Gastroesophageal sphincter (tissue), 4 donors: ENCODE measurements around the gene TMEM175. TPM values are rescaled to one million over a fixed set of nuclear protein-coding genes. Genes with fewer than 3 reads are reported as not detected.

Source experiments
- ATAC-seq: fragments of 150-250 bp; one replicate; pipeline ENCODE4 v1.9.1; 2016; ENCODE audit warnings: mild to moderate bottlenecking, moderate library complexity
- H3K27ac ChIP-seq, 4 donors: fragments of 200-600 bp; sonication (generic) in 3 of 4; 1 replicate in 3 of 4; 2 replicates in 1 of 4; pipeline ENCODE4 v1.5.1; 2016 to 2019
- H3K27me3 ChIP-seq: fragments of 200-600 bp; sonication (generic); one replicate; pipeline ENCODE4 v1.5.1; 2019
- H3K36me3 ChIP-seq, 2 donors: fragments of 200-600 bp; sonication (generic); one replicate each; pipeline ENCODE4 v1.5.1; 2019; ENCODE audit warnings: control low read depth in 1 of 2
- H3K4me1 ChIP-seq, 3 donors: fragments of 200-600 bp; sonication (generic); 1 replicate in 2 of 3; 2 replicates in 1 of 3; pipeline ENCODE4 v1.5.1; 2016 to 2019; ENCODE audit warnings: control low read depth in 2 of 3
- H3K4me3 ChIP-seq, 2 donors: fragments of 200-600 bp; sonication (generic); one replicate each; pipeline ENCODE4 v1.5.1; 2019; ENCODE audit warnings: mild to moderate bottlenecking in 1 of 2, moderate library complexity in 1 of 2
- H3K9me3 ChIP-seq, 3 donors: fragments of 200-600 bp; sonication (generic); one replicate each; pipeline ENCODE4 v1.5.1; 2017 to 2019; ENCODE audit warnings: control low read depth in 2 of 3
- CTCF ChIP-seq, 4 experiments: fragments of 200-600 bp in 2 of 4; fragments of 450-650 bp in 2 of 4; sonication (generic) in 1 of 4; IDR thresholded peaks; one replicate each; pipeline ENCODE4 v1.5.1; 2017 to 2019; ENCODE audit warnings: antibody characterized with exemption in 4 of 4, mild to moderate bottlenecking in 2 of 4, moderate library complexity in 2 of 4
- EP300 ChIP-seq: sonication (generic); formaldehyde crosslinking; IDR thresholded peaks from one replicate; pipeline ENCODE4 v1.6.1; 2017; ENCODE audit warnings: antibody characterized with exemption, mild to moderate bottlenecking
- POLR2A ChIP-seq, 2 donors: fragments of 450-650 bp; IDR thresholded peaks; one replicate each; pipeline ENCODE4 v1.6.1; 2017; ENCODE audit warnings: antibody characterized with exemption in 2 of 2, mild to moderate bottlenecking in 2 of 2, moderate library complexity in 1 of 2
- POLR2AphosphoS5 ChIP-seq: sonication (generic); formaldehyde crosslinking; IDR thresholded peaks from one replicate; pipeline ENCODE4 v1.6.1; 2017; ENCODE audit warnings: antibody characterized with exemption
- WGBS, 2 donors: methylation state at CpG; one replicate each; pipeline ENCODE4 v1.1.5; 2018; ENCODE audit warnings: low coverage in 1 of 2; 5-methylcytosine and 5-hydroxymethylcytosine counted together
- total RNA-seq, 4 donors: library from RNA; depleted of rRNA; stranded (reverse); fragments of >200 nt; gene quantifications; one replicate each; pipeline ENCODE4 v1.1.0, GENCODE V29; 2016

Gene TMEM175
- total RNA-seq, 4 donors from 2014 or later, result 21.7 to 40.3 (median 24.2) TPM

GRCh38 chr4:947491-947971 lies 15.3 kb downstream of the TMEM175 start:
- H3K36me3 ChIP-seq, result peaks cover 0 to 43% of the 10 kb centered on the region in 2 donors
- no peak for ATAC-seq
- H3K27ac ChIP-seq, result no peak overlapping the region
- no peaks in the 10 kb centered on the region for H3K9me3 ChIP-seq
- H3K4me3 ChIP-seq, result no peak overlapping the region
- H3K27me3 ChIP-seq, result no peaks in the 10 kb centered on the region
- H3K4me1 ChIP-seq, result peaks cover 0 to 12% (median 0%) of the 10 kb centered on the region in 3 donors
- WGBS, 2 donors, result no CpG with 5 or more reads among the region's 19 CpGs
- TF ChIP-seq EP300 (no peak), POLR2AphosphoS5 (no peak), POLR2A (IDR thresholded peaks at IDR 0.05) (no peak)

GRCh38 chr4:948101-948935 lies 16.1 kb downstream of the TMEM175 start:
- peaks cover 0 to 43% of the 10 kb centered on the region in 2 donors for H3K36me3 ChIP-seq
- ATAC-seq, result no peak
- H3K4me1 ChIP-seq, result peaks cover 0 to 12% (median 0%) of the 10 kb centered on the region in 3 donors
- H3K27me3 ChIP-seq, result no peaks in the 10 kb centered on the region
- no peaks in the 10 kb centered on the region for H3K9me3 ChIP-seq
- H3K27ac ChIP-seq, result no peak overlapping the region
- 80 to 88% methylated on average over 1 to 8 of the region's 33 CpGs for whole genome bisulfite sequencing, 2 donors
- TF ChIP-seq EP300 (no peak), POLR2AphosphoS5 (no peak), POLR2A (IDR thresholded peaks at IDR 0.05) (no peak), CTCF (IDR thresholded peaks at IDR 0.05) (no peak)
- no peak overlapping the region for H3K4me3 ChIP-seq

- WGBS, 2 donors, result 60% methylated on average over 1 of the region's 13 CpGs; no CpG with 5 or more reads in 1 of the 2 donors
- no peak for ATAC-seq
- H3K27me3 ChIP-seq, result no peaks in the 10 kb centered on the region
- TF ChIP-seq EP300 (no peak), POLR2AphosphoS5 (no peak), CTCF (IDR thresholded peaks at IDR 0.05) (no peak), POLR2A (IDR thresholded peaks at IDR 0.05) (no peak)
- H3K4me3 ChIP-seq, result no peak overlapping the region
- H3K9me3 ChIP-seq, result no peaks in the 10 kb centered on the region
- peaks cover 0 to 12% (median 0%) of the 10 kb centered on the region in 3 donors for H3K4me1 ChIP-seq
- H3K36me3 ChIP-seq, result peaks cover 0 to 43% of the 10 kb centered on the region in 2 donors
- no peak overlapping the region for H3K27ac ChIP-seq
Observed at GRCh38 chr4:948936-949300, 16.7 kb downstream of the TMEM175 start.

GRCh38 chr4:949656-950055 lies 17.4 kb downstream of the TMEM175 start:
- Histone ChIP-seq H3K27ac (no peak overlapping the region), H3K9me3 (no peaks in the 10 kb centered on the region), H3K4me3 (no peak overlapping the region), H3K36me3 (peaks cover 0 to 45% of the 10 kb centered on the region in 2 donors), H3K4me1 (peaks cover 0 to 12% (median 0%) of the 10 kb centered on the region in 3 donors), H3K27me3 (no peaks in the 10 kb centered on the region)
- TF ChIP-seq POLR2AphosphoS5, result no peak
- no peak for TF ChIP-seq EP300
- WGBS, 2 donors, result 100% methylated on average over 3 of the region's 20 CpGs; no CpG with 5 or more reads in 1 of the 2 donors
- no peak for ATAC-seq

- 87 to 91% methylated on average over 10 to 18 of the region's 30 CpGs for WGBS, 2 donors
Observed at GRCh38 chr4:950136-951020, 18.1 kb downstream of the TMEM175 start.

More at GRCh38 chr4:950136-951020, 18.1 kb downstream of the TMEM175 start:
- Histone ChIP-seq H3K4me3 (no peak overlapping the region), H3K36me3 (peaks cover 0 to 47% of the 10 kb centered on the region in 2 donors), H3K4me1 (peaks cover 0 to 12% (median 0%) of the 10 kb centered on the region in 3 donors), H3K27me3 (no peaks in the 10 kb centered on the region), H3K9me3 (no peaks in the 10 kb centered on the region), H3K27ac (no peak overlapping the region)
- ATAC-seq, result no peak
- TF ChIP-seq CTCF (IDR thresholded peaks at IDR 0.05) (no peak), POLR2A (IDR thresholded peaks at IDR 0.05) (no peak), EP300 (no peak), POLR2AphosphoS5 (no peak)
